LHCN-M2 (cell line): ENCODE data around the gene GPATCH3. TPM values are rescaled to one million over a fixed set of nuclear protein-coding genes. Genes with fewer than 3 reads are reported as not detected.
A peak's percentile ranks its signal among the peaks of the same experiment; 100 is the strongest.
"Not testable (repeated sequence)": the region's sequence is repeated elsewhere in the genome, so short reads cannot be mapped to it uniquely, and the experiment has no call there.

ENCODE experiments used
- DNase-seq: peaks from one replicate; pipeline ENCODE4 v3.0.0-alpha.2; 2012; ENCODE audit warnings: low read depth
- polyA plus RNA-seq: library from polyadenylated mRNA; unstranded; fragments of >200 nt; gene quantifications from one replicate; pipeline ENCODE4 v1.2.1, GENCODE V29; 2012; ENCODE audit warnings: missing spikeins
- total RNA-seq: library from RNA; depleted of rRNA; stranded (reverse); fragments of >200 nt; gene quantifications from 2 replicates; pipeline ENCODE4 v1.2.3, GENCODE V29; 2014; rRNA removed

Gene GPATCH3
- total RNA-seq = 5.6 and 5.9 TPM in 2 replicates
- 8.7 TPM for polyA plus RNA-seq

- peak; percentile 94 for DNase-seq
Observed at GRCh38 chr1:26900001-26900814, at the start of gene GPATCH3. Gene GPATCH3, minus strand, starts transcription at chr1:26900467. Its CDS starts 25 bp downstream, at chr1:26900442.

DNA sequence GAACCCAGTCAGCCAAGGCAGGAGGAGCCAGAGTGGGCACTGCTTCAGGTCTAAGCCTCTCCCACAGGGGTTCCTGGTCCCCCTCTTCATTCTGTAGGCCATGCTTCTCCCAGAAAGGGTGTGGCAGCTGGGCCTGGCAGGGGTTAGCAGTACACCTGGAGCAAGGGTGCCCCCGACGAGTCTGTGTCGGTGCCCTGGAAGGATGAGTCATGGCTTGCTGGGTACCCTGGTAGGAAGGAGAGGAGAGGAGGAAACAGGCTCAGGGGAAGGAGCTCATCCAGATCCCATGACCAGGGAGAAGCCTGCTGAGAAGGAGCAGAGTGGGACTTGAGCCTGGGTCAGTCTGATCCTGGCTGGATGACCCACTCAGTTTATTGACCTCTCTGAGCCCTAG is 49.7 kb upstream of the GPATCH3 start:
- DNase-seq = no peak

DNA sequence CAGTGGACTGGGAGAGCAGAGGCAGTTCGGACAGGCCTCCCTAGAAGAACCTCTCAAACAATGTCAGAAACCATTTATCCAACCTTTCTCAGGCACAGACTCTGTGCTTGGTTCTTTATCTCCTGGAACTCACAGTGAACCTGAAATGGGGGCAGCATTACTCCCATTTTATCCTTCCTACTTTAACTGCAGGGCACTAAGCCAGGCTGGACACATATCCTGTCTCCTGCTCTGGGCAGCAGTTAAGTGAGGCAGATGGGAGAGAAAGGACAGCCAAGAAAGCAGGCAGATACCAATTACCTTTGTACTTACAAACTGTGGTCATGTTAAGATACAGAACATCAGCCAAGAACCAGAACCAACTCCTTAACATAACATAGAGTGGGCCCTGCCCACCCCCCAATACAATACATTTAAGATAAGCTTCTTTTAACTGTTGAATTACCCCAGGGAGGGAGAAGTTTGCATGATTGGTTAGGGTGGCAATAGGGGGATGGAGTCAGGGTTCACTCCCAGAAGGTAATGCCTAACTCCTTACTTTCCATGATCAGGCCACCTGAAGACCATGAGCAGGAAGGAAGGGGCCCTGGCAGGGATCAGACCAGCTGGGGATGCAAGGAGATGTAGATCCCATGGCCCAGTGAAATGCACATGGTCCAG is 49.1 kb upstream of the GPATCH3 start:
- DNase-seq = no peak

DNA sequence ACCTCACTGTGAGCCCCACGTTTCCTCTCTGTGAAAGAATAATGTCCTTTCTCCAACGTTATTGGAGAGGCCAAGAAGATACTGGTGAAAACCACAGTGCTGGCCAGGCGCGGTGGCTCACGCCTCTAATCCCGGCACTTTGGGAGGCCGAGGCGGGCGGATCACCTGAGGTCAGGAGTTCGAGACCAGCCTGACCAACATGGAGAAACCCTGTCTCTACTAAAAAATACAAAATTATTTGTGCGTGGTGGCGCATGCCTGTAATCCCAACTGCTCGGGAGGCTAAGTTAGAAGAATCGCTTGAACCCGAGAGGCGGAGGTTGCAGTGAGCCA is 48.4 kb upstream of the GPATCH3 start:
- DNase-seq = not testable (repeated sequence)

DNA sequence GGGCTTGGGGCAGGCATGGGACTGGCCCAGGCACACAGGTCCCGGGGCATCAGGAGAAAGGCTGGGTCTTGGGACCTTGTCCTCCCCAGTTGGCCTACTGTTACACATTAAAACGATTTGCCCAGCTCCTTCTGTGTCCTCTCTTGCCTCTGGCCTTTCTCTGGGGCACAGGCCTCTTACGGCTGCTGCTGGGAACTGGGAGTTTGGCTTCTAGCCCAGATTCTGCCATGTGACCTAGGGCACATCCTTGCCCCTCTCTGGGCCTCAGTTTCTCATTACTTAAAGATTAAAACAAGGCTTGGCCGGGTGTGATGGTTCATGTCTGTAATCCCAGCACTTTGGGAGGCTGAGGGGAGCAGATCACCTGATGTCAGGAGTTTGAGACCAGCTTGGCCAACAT is 46.0 kb upstream of the GPATCH3 start:
- DNase-seq = no peak

GRCh38 chr1:26945728-26946127 is 45.5 kb upstream of the GPATCH3 start:
- no peak for DNase-seq

- DNase-seq = no peak
Observed at GRCh38 chr1:26945138-26945537, 44.9 kb upstream of the GPATCH3 start.

- no peak for DNase-seq
Observed at GRCh38 chr1:26942656-26943055, 42.4 kb upstream of the GPATCH3 start.

GRCh38 chr1:26941311-26941710 is 41.0 kb upstream of the GPATCH3 start:
- no peak for DNase-seq

DNA sequence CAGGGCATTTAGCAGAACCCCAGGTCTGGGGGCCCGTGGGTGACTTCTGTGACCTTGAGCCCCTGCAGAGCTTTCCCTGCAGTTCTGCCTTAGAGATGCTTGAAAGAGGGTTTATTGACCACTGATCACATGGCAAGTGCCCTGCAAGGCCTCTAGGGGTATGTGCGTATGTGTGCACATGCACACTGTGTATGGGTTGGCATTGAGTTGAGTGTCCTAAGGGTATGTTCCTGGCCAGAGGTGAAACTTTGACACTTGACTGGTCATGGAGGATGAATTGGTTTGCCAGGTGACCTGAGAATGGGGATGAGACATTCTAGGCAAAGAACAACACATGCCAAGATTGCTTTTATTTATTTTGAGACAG is 38.4 kb upstream of the GPATCH3 start:
- DNase-seq = no peak

GRCh38 chr1:26938004-26938658 is 37.9 kb upstream of the GPATCH3 start:
- no peak for DNase-seq

- DNase-seq = no peak
Observed at GRCh38 chr1:26936823-26937222, 36.6 kb upstream of the GPATCH3 start.

- no peak for DNase-seq
Observed at GRCh38 chr1:26932531-26932930, 32.3 kb upstream of the GPATCH3 start.

DNA sequence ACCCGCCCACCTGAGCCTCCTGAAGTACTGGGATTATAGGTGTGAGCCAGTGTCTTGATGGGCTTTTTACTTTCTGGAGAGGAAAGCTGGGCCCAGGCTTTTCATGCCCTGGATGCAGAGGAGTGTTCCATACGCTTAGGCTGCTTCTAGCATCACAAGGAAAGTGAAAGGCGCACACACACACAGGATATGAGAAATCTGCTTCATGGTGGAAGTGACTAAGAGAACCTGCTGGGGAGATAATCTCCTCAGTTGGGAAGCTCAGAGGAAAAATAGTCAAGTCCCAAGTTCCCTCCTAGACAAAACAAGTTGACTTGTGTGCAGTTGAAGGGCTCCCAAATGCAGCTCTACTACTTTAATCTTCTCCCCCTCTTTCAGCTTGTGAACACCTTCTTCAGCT is 23.4 kb upstream of the GPATCH3 start:
- peak; percentile 24 for DNase-seq

DNA sequence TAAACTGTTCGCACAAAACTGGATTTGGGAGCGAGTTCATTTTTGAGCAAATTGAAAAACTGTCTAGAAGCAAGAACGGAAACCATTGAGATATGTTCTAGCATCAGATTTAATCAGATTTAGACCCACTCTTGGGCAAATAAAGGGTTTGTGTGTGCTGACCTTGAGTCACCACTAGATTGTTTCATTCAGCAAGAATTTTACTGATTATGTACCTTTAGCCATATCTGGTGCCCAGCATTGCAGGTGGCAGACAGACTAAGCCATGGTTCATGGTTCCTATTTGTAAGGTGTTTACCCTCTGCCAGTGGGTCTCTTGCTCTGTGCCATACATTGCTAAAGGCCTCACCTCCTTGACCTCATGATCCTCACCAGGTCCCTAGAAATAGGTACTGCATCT is 22.6 kb upstream of the GPATCH3 start:
- no peak for DNase-seq

DNA sequence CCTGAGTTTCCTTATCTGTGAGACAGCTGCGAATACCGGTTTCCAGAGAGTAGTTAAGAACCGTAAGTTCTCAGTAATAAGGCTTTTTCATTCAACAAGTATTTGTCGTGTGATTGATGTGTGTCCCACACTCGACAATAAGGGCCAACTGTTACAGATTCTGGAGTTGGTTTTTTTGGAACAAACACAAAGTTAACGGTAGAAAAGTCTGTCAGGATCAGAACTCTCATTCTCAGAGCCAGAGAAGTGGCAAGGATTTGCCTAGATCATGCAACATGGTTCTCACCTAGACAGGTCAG is 22.1 kb upstream of the GPATCH3 start:
- peak; percentile 18 for DNase-seq

DNA sequence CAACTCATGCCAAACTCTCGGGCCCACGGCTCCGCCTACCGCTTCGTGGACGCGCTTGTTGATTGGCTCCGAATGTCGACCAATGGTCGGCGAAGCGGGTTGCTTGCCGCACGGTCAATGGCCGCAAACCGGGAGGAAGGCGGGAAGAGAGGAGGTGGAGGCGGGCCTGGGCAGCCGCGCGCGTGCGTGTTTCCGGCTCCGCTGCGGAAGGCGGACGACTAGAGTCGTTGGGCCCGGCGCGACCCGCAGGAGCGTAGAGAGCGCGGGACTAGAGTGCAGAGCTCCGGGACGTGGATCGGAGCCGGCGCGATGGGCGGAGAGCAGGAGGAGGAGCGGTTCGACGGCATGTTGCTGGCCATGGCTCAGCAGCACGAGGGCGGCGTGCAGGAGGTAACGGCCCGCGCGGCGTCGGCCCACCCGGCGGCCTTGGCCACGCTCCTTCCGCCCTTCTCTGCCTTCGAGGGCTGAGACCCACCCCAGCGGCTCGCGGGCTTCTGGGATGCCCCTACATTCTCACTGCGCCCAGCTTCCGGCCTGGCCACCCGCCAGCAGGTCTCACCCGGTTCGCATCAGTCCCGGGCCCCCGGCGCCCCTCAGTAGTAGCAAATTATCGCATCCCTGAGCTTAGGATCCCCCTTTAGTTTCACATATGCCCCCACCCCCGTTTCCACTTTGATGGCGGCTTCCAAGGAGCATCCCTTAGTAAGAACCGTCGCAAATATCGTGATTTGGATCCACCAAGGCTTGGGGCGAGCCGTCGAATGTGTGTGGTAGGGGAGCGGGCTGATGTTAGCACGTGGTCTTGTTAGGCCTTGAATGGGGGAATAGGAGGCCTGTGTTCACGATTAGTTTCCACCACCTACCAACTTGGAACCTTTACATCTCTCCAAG is 21.5 kb upstream of the GPATCH3 start, which contains the start of gene NUDC:
TSS of gene NUDC (plus strand) at position 204 of the 891 bp plus-strand sequence. CDS start at position 310, 106 bp downstream.
- DNase-seq = peak; percentile 95

DNA sequence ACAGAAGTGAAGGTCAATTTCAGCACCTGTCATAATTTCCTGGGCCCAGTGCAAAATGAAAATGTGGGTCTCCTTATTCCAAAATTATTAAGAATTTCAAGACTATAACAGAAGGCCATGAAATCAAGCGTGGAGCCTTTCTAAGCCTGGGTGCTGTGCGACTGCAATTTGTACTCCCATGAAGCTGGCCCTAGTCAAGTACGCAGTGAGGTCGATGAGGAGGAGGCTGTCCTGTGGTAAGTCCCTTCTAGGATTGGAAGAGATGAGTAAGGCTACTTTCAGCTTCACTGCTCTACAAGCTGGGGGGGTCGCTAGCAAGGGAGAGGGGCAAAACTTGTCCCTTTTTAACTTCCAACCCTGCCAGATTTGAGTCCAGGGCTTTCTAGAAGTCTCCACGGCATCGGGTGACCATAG is 20.9 kb upstream of the GPATCH3 start:
- DNase-seq = no peak

GRCh38 chr1:26915204-26915842 is 15.1 kb upstream of the GPATCH3 start:
- no peak for DNase-seq

- DNase-seq = no peak
Observed at GRCh38 chr1:26913754-26914619, 13.7 kb upstream of the GPATCH3 start, which contains the start of gene NR0B2. Gene NR0B2, minus strand, starts transcription at chr1:26913975. Its CDS starts 35 bp downstream, at chr1:26913940.
